ENCODE results near the gene MARCHF6.
"Not testable (repeated sequence)": the region's sequence is repeated elsewhere in the genome, so short reads cannot be mapped to it uniquely, and the experiment has no call there.

The MARCHF6 gene

DNA sequence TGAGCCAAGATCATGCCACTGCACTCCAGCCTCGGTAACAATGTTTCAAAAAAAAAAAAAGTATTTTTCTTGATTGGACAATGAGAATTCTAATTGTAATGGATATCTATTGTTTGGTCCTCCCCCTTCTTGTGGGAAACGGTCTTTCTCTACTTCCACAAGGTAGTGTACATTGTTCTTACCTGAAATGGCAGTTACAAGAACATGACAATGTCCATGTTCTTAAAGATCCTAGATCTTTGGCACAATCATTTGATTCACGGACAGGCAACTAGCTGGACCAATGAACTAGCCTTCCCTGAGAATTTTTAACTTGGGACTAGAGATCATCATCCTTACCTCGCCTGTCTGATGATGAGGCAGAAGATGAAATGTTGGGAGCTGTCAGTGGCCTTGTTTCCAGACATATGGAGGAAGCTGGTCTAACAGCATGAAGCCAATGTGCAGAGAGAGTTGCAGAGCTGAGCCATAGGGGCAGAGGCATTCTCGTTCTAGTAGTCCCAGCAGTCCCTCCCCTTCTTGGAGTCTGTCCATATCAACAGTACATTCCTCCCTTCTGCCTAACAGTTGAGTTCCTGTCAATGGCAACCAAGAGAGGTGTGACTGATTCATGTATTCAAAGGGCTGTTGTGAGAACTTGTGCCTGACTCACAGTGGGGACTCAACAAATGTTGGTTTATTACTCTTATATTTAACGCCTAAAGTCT is 2.1 kb upstream of the MARCHF6 start:
- no peak for DNase-seq

GRCh38 chr5:10351919-10352318 is 1.6 kb upstream of the MARCHF6 start:
- DNase-seq = no peak

DNA sequence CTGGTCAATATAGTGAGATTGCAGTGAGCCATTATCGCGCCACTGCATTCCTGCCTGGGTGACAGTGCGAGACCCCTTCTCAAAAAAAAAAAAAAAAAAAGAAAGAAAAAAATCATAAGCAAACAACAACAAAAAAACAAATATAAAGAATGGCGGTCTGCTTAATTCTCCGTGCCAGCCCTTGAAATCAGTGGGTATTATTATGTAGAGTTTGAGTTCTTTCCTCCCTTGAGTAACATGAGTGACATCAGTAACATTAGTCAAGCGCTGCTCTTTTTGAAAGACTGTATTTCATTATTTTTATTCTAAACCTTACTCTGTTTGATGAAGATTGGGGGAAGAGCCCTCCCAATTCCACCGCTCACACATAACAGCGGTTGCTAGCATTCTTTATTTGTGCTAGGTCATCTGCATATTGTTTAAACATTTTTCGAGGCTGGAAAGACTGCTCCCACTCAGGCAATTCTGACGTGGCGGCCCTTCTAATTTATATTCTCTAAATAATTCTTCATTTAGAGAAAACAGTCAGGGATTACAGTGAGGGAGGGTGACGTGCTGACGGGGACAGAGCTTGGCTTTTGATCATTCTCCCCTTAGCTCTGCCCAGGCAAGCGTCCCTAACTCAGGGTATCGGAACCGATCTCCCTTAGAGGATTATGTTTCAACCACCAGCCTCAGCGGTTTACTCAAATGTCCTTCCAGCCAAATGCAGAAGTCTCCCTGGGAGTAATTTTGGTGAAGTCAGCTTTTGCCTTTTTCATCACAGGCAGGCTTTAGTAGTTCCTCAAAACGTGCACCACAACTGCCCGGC is 860 bp upstream of the MARCHF6 start:
- no peak for DNase-seq

DNA sequence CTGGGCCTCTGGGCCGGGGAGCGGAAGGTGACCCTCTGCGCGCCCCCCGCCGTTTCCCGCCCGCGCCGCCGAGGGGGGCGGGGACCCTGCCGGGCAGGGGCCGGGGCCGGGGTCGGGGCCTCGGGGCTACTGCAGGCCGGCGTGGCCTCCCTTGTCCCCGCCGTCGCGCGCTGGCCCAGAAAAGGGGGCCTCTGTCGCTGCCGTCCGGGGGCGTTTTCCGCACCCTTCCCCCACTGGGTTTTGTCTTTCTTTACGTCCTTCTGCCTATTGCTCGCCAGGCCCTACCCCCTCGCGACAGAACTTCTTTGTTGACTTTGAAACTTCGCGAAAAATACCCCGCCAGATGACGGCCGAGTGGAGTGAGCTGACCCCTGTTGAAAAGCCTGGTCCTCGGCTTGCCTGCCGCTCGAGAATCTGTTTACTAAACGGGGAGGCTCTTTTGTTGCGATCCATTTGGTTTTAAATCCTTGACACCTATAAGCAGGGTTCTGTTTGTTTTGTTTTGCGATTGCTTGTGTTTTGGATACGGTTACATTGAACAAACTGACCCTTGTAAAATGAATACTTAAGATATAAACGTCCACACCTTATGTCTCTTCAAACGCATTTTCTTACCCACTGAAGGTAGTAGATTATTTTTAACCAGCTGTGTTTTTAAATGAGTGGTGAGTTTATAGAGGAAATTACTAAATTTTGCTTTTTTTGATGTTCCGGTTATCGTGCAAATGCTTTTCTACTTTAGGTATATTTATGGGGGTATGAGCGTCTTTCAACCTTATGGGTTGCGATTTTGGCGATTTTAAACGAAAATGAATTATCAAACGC is 765 bp downstream of the MARCHF6 start:
- DNase-seq = no peak

DNA sequence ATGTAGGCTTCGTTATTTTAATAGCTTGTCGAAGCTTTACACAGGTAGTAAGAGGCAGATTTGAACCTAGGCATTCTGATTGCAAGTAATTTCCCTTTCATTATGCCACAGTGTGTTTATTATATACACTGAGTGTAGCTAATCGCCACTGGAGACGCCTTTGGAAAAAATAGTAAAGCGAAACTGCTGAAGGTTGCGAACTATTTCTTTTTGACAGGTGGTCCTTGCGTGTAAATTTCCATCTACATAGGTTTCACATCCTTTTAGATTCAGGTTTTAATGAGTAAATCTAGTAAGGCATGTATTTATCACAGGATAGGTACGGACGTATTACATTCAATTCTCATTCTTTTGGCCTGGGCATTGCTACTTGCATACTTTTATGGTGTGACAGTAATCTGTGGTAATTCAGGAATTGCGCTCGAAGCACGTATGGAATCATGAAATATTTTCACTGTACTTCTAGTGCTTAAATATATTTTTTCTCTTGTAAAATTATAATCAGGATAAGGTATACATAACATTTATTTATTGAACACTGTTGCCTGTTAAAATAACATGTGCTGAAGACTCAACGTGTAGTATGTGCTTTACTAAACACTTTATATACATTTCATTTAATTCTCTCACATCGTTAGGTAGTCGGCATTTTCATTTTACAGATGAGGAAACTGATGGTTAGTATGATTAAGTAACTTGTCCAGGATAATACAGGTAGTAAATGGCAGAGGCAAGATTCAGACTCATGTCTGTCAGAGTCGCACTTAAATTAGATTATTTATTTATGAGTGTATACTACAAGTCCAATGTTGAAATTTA is 1.8 kb downstream of the MARCHF6 start:
- no peak for DNase-seq

DNA sequence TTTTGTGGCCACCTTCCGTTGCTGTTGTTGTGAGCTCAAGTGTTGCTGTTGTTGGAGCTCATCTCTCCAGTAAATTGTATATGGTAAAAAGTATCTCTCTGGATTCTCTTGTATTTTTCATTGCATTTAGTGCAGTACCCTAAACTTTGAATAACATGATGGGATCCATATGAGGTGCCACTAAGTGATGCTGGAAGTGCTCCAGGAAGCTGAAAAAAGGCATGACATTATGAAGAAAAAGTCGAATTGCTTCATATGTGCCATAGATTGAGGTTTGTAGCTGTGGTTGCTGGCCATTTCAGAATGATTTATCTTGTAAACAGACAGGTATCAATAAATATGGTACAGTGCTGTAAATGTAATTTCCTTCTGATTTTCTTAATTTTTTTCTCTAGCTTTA is 5.5 kb downstream of the MARCHF6 start:
- no peak for DNase-seq

GRCh38 chr5:10360686-10361085 is 7.2 kb downstream of the MARCHF6 start:
- DNase-seq = no peak

DNA sequence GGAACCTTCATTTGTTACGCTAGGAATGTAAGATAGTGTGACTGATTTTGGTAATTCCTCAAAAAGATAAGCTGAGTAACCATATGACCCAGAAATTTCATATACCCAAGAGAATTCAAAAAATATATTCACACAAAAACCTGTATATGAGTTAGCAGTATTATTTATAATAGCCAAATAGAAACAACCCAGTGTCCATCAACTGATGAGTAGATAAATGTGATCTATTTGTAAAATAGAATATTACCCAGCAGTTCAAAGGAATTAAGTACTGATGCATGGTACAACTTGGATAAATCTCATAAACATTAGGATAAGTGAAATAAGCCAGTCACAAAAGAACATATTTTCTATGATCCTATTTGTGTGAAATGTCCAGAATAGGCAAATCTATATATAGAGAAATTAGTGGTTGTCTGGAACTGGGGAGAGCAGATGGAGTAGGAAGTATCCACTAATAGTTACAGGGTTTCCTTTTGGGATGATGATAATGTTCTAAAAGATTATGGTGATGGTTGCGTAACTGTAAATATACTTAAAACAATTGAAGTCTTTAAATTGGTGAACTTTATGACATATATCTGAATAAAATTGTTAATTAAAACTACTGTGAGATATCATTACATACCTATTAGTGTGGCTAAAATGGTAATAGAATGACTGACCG is 10.2 kb downstream of the MARCHF6 start:
- no peak for DNase-seq

GRCh38 chr5:10364186-10364689 is 10.7 kb downstream of the MARCHF6 start:
- DNase-seq = no peak

DNA sequence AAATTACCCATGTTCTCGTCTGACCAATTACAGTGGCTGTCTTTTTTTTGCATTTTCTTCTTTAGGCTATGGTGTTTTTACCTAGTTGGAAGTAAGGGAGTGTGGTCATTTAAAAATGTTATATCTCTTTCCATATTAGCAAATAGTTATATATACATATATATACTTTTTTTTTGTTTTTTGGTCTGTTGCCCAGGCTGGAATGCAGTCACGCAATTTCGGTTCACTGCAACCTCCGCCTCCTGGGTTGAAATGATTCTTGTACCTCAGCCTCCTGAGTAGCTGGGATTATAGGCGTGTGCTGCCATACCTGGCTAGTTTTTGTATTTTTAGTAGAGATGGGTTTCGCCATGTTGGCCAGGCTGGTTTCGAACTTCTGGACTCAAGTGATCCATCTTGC is 12.3 kb downstream of the MARCHF6 start:
- no peak for DNase-seq

DNA sequence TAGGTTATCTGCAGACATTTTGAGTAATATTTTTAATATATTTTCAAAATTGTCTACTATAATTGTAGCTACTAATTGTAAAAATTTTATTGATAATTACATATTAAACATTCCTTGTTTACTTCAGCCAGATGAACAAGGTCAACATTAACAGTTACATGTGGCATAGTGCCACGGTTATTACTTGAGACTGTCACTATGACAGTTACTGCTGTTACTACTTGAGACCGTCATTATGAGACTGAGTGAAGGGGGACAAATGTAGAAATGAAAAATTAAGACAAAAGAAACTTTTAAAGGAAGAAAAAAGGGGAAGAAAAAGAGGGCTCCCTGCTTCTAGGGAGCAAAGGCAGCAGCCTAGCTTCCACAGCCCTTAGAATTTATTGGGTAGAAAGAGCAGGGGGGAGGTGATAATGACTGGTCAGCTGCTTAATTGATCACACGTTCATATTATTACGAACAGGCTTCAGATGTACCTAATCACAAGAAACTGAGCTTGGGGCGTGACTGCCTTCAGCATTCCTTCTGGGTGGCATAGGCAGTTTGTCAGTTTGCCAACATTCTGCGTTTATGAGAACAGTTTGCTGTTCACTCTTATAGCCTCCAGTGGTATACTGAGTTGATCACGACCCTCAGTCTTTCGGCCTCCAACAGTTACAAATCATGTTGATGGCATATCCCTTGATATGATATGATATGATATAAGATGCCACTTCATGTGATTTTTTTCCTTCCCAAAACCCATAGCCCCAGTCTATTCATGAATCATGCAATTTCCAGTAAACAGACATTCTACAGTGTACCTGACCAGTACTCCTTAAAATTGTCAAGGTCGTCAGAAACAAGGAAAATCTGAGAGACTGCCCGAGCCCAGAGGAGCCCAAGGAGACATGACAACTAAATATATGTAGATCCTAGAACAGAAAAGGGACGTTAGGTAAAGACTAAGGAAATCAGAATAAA is 13.1 kb downstream of the MARCHF6 start:
- DNase-seq = no peak

DNA sequence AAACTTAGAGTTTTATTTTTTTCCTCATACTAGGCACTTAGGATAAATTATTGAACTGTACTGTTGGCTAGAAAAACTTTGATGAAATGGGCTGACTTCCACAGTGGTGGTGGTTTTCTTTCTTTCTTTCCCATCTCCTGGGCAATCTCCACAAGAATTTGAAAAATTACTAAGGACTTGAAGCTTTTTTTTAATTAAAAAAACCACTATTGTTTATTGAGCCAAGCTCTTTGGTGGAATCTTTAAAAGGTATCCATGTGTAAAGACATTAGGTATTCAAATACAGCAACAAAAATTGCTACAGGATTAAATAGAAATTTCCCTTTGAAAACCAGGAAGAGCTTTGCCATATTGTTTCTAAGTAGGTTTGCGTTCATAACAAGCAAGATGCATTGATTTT is 14.1 kb downstream of the MARCHF6 start:
- DNase-seq = no peak

DNA sequence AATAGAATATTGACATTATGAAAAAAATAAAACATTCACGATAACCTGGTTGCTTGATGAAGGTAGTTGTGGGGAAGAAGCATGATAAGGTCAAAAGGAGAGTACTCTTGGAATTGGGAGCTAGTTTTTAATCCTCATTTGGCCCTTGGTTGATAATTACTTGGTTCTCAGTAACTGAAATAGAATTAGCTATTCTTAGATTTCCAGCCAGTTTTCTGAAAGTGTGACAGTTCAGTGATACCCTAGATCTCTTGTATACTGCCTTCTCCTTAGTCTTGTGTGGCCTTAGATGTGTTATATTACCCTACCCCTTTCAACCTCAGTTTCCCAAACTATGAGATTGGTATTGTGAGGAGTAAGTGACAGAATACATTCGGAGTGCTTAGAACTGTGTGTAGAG is 17.4 kb downstream of the MARCHF6 start:
- DNase-seq = no peak

- DNase-seq = not testable (repeated sequence)
Measured at GRCh38 chr5:10371369-10371768, 17.9 kb downstream of the MARCHF6 start.

DNA sequence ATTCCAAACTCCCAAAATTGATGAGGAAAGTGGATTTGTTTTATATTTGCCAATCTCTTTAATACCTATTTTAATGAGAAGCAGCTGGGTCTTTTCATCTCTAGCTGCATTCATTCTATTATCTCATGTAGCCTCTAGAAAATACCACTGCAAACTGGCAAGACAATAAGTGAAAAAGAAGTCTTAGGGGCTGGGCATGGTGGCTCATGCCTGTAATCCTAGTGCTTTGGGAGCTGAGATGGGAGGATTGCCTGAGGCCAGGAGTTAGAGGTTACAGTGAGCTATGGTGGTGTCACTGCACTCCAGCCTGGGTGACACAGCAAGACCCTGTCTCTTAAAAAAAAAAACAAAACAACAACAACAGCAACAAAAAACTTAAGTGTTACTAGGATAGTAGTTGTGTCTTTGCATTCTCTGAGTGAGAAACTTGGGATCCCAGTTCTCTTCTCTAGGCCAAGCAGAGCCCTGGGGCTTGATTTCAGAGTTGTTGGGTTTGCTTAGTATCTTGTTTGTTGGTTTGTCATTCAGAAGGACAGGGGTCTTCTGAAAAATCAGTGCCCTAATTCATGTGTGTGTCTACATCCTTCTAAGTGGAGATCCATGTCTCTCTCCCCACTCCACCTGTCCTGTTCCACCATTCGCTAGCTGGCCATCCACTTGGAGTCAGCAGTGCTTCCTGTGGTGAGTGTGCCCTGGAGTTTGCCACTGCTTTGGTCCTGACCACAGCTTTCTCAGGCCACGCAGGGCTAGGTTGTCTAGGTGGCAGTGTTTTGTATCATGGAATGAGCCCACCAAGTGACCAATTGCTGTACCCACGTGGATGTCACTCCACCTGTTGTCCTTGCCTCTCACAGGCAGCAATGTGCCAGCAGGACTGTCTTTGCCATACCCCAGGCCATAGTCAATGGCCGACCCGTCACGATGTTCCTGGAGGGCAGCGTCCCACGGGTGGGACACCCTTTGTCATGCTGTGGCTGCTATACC is 19.5 kb downstream of the MARCHF6 start:
- no peak for DNase-seq

- no peak for DNase-seq
Measured at GRCh38 chr5:10374046-10375022, 20.8 kb downstream of the MARCHF6 start.

- not testable (repeated sequence) for DNase-seq
Measured at GRCh38 chr5:10375146-10375545, 21.7 kb downstream of the MARCHF6 start.

- DNase-seq = no peak
Measured at GRCh38 chr5:10376544-10376943, 23.0 kb downstream of the MARCHF6 start.
